Activated gamma-delta T cell treated with anti-CD3 and anti-CD28 coated beads, Interleukin-2, amount 50 U/mL, for 16 hours (primary cell): Measurements from ENCODE around the gene DLK1.

ENCODE experiments used
- DNase-seq: peaks from one replicate; pipeline ENCODE4 v3.0.0-alpha.2; 2020; ENCODE audit warnings: low read depth

DLK1 gene

GRCh38 chr14:100693877-100694578 lies 32.7 kb upstream of the DLK1 start:
- DNase-seq, result no peak

GRCh38 chr14:100694579-100695422 lies 31.9 kb upstream of the DLK1 start:
- DNase-seq, result no peak

GRCh38 chr14:100695423-100695738 lies 31.3 kb upstream of the DLK1 start:
- no peak for DNase-seq

GRCh38 chr14:100696008-100696407 lies 30.7 kb upstream of the DLK1 start:
- DNase-seq, result no peak

GRCh38 chr14:100696590-100696989 lies 30.1 kb upstream of the DLK1 start:
- DNase-seq, result no peak

GRCh38 chr14:100698066-100698465 lies 28.6 kb upstream of the DLK1 start:
- DNase-seq, result no peak

- no peak for DNase-seq
Observed at GRCh38 chr14:100698666-100699448, 27.8 kb upstream of the DLK1 start.

GRCh38 chr14:100701314-100701713 lies 25.4 kb upstream of the DLK1 start:
- DNase-seq, result no peak

- no peak for DNase-seq
Observed at GRCh38 chr14:100702590-100702989, 24.1 kb upstream of the DLK1 start.

GRCh38 chr14:100703386-100704220 lies 23.1 kb upstream of the DLK1 start:
- no peak for DNase-seq

GRCh38 chr14:100706200-100706599 lies 20.5 kb upstream of the DLK1 start:
- no peak for DNase-seq

GRCh38 chr14:100706860-100707259 lies 19.8 kb upstream of the DLK1 start:
- no peak for DNase-seq

- no peak for DNase-seq
Observed at GRCh38 chr14:100708425-100709288, 18.0 kb upstream of the DLK1 start.

GRCh38 chr14:100709289-100710284 lies 17.1 kb upstream of the DLK1 start:
- no peak for DNase-seq

- no peak for DNase-seq
Observed at GRCh38 chr14:100710391-100710790, 16.3 kb upstream of the DLK1 start.

GRCh38 chr14:100710826-100711462 lies 15.7 kb upstream of the DLK1 start:
- no peak for DNase-seq

GRCh38 chr14:100711493-100711892 lies 15.2 kb upstream of the DLK1 start:
- DNase-seq, result no peak

- DNase-seq, result no peak
Observed at GRCh38 chr14:100712490-100712889, 14.2 kb upstream of the DLK1 start.

GRCh38 chr14:100713705-100714104 lies 13.0 kb upstream of the DLK1 start:
- DNase-seq, result no peak
